GM21381 (cell line): ENCODE measurements around the gene HNRNPUL2.
"Not testable (repeated sequence)": the region's sequence is repeated elsewhere in the genome, so short reads cannot be mapped to it uniquely, and the experiment has no call there.

Experiments
- ATAC-seq: cut with Tn5 transposase; IDR thresholded peaks from one replicate; pipeline ENCODE4 v1.9.1; 2021; ENCODE audit warnings: mild to moderate bottlenecking, moderate library complexity; ENCODE audit not compliant: unreplicated experiment

The HNRNPUL2 gene

GRCh38 chr11:62727165-62727871 lies at the start of gene HNRNPUL2:
Gene HNRNPUL2 (minus strand): TSS chr11:62727457. CDS start chr11:62727156, 301 bp downstream.
- ATAC-seq: peak; percentile 65

GRCh38 chr11:62775646-62776045 lies 48.4 kb upstream of the HNRNPUL2 start:
- ATAC-seq: no peak

DNA sequence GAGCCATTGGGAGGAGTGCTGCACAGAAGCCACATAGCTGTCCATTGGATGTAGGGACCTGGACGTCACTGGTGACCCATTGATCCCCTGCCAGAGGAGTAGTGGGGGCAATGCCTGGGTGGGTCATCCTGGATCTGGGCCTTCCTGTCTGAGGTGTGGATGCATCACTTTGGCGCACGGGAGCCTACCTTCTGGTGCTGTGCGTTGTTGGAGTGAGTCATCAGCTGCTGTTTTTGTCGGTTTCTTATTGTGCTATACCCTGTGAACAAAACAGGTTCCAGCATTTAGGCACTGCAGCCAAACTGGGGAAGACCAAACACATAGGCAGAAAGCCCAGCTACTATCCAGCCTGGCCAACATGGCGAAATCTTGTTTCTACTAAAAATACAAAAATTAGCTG lies 47.1 kb upstream of the HNRNPUL2 start:
- ATAC-seq: no peak

GRCh38 chr11:62771144-62772021 lies 44.1 kb upstream of the HNRNPUL2 start, which contains the start of gene TAF6L:
Gene TAF6L (plus strand): TSS chr11:62771396. CDS start chr11:62775784, 4,388 bp downstream.
- ATAC-seq: peak; percentile 83

GRCh38 chr11:62770778-62771143 lies 43.5 kb upstream of the HNRNPUL2 start:
- no peak for ATAC-seq

DNA sequence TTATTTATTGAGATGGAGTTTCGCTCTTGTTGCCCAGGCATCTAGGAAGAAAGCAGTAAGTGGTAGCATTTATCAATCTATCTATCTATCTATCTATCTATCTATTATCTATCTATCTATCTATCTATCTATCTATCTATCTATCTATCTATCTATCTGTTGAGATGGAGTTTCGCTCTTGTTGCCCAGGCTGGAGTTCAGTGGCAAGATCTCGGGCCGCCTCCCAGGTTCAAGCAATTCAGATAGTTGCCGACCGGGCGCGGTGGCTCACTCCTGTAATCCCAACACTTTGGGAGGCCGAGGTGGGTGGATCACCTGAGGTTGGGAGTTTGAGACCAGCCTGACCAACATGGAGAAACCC lies 33.6 kb upstream of the HNRNPUL2 start:
- ATAC-seq: not testable (repeated sequence)

DNA sequence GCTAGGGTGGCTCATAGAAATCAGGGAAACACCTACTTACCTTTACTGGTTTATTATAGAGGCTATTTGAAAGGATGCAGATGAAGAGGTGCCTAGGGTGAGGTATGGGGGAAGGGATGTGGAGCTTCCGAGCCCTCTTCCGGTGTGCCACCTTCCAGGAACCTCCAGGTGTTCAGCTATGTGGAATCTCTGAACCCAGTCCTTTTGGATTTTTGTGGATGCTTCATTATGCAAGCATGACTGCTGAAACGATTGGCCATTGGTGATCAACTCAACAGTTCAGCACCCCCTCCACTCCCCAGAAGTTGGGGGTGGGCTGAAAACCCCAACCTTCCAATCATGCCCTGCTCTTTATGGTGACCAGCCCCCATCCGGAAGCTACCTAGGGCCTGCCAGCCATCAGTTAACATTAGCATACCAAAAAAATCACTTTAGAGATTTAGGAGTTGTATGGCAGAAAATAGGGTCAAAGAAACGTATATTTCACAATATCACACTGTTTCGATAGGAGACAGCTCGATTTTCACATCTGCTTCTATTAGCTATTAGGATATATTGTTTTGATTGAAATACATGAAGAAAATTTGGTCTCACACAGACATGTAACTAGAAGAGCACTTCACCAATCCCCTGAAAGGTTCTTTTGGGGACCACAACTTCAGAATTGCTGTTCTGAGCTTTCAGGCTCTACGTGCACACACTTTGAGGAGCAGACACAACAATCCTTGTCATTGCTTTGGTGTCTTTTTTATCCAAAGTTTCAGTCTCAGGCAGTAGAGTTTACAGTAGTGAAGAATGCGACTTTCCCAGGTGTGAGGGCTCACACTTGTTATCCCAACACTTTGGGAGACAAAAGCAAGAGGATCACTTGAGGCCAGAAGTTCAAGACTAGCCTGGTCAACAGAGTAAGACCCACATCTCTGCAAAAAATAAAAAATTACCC lies 30.9 kb upstream of the HNRNPUL2 start:
- no peak for ATAC-seq

DNA sequence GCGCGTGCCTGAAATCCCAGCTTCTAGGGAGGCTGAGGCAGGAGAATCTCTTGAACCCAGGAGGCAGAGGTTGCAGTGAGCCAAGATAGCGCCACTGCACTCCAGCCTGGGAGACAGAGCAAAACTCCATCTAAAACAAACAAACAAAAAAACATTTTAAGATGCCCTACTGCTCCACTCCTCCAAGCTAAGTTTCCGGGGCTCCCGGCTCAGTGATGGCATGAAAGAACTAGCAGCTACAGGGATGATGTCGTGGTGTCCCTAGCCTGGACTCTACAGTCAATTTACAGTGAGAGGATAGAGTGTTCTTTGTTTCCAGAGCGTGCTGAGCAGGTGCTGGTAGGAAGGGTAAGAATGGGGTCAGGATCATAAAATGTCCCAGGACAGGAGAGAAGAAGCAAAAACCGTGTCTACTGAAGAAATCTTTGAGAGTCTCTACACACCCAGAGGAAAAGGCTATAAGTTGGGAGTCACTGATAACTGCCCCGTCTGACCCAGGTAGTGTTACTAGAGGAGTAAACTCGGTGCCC lies 27.9 kb upstream of the HNRNPUL2 start:
- ATAC-seq: no peak

- peak; percentile 93 for ATAC-seq
Observed at GRCh38 chr11:62753736-62754603, 26.7 kb upstream of the HNRNPUL2 start, which contains the start of gene ZBTB3. Gene ZBTB3 (minus strand): TSS chr11:62754160. CDS start chr11:62753664, 496 bp downstream.

GRCh38 chr11:62752994-62753735 lies 25.9 kb upstream of the HNRNPUL2 start:
- ATAC-seq: peak; percentile 7

DNA sequence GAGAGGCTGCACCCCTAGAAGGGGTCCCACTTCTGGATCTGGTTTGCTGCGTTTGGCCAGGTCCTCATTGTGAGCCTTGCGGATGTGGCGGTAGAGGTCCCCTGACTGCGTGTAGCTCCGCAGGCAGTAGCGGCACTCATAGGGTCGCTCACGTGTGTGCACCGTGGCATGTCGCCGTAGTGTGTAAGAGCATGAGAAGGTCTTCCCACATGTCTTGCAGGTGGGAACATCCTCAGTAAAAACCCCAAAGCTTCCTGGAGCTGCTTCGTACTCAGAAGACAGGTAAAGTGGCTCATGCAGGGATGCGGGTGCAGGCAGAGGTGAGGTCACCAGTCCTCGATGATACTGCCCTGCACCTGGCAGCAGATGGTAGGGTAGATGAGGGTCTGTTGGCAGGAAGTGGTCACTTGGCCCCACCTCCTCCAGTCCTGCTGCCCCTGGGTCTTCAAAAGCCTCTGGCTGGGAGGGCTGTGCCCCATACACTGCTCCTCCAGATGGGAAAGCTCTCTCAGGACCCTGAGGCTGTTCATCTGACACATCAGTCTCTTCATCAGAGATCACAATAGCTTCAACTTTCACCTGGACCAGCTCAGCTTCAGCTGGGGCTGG lies 25.0 kb upstream of the HNRNPUL2 start:
- no peak for ATAC-seq

DNA sequence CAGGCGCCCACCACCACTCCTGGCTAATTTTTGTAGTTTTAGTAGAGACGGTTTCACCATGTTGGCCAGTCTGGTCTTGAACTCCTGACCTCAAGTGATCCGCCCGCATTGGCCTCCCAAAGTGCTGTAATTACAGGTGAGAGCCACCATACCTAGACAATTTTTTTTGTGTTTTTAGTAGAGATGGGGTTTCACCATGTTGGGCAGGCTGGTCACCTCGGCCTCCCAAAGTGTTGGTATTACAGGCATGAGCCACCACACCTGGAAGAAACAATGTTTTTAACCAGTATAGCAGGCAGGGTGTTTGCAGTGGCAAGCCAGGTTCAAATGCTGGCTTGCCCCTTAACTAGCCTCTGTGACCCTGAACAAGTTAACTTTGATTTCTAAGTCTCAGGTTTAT lies 22.7 kb upstream of the HNRNPUL2 start:
- ATAC-seq: not testable (repeated sequence)

GRCh38 chr11:62747475-62748160 lies 20.4 kb upstream of the HNRNPUL2 start:
- ATAC-seq: no peak

DNA sequence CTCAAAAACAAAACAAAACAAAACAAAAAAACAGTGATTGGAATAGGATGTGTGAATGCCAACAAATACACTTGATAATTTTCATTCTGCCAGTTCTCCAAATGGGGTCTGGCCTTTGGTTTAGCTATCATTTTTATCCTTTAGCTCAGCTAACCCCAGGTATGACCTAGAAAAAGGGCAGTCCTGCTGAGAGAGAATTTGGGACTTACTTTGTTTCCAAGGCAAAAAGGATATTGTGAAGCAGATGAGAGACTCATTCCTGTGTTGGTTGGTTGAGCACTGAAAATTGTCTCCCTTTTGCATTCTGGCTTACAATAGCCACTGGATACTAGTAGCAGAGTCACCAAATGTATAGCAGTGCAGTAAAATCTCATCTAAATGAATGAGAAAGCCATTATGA lies 9.9 kb upstream of the HNRNPUL2 start:
- no peak for ATAC-seq

- no peak for ATAC-seq
Observed at GRCh38 chr11:62732830-62733229, 5.6 kb upstream of the HNRNPUL2 start.

DNA sequence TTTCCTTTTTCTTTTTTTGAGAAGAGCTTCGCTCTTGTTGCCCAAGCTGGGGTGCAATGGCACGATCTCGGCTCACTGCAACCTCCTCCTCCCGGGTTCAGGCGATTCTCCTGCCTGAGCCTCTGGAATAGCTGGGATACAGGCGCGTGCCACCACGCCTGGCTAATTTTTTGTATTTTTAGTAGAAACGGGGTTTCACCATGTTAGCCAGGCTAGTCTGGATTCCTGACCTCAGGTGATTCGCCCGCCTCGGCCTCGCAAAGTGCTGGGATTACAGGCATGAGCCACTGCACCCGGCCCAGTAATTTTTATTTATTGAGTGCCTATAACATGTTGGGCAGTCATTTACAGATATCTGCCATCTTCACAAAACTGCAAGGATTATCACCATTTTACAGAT lies 2.8 kb upstream of the HNRNPUL2 start:
- not testable (repeated sequence) for ATAC-seq

DNA sequence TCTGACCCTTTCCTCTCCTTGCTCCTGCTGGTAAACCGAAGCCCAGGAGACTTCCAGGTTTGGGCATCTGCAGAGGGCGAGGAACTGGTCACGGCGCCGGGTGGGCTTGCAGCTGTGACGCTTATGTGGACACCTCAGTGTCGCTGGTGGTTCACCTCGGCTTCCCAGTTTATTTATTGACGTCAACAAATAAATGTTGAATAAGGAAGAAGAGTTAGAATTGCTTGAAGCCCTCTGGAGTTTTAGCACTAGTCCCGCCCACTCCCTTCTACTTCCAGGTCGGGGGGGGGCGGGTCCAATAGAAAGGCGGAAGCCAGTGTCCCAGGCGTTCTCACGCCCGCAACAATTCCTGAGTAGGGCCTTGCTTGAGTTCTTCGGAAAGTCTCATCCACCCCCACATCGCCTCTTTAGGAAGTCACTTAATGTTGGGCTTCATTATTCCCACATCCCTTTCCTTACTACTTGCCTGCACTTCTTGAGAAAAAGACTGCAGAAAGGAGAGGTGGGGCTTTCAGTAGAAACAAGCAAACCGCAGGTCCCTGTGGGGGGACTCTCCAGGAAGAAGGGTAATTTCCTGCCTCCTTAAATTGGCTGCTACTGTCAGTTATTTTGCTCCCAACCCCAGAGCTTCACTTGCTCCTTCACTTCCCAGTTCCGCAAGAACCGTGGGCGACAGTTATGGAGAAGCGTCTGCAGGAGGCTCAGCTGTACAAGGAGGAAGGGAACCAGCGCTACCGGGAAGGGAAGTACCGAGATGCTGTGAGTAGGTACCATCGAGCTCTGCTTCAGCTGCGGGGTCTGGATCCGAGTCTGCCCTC lies 1.1 kb upstream of the HNRNPUL2 start, which contains the start of gene TTC9C:
Gene TTC9C (plus strand): TSS at position 316 of the 818 bp plus-strand sequence. CDS start 363 bp downstream, at position 679.
- ATAC-seq: peak; percentile 18
